Stimulated activated CD4-positive, alpha-beta T cell treated with anti-CD3 and anti-CD28 coated beads, Interleukin-4, amount 100 ng/mL, for 48 hours (primary cell): Measurements from ENCODE around the gene SUN5.
"Not testable (repeated sequence)": the region's sequence is repeated elsewhere in the genome, so short reads cannot be mapped to it uniquely, and the experiment has no call there.

ENCODE experiments used
- DNase-seq, 2 donors: peaks; one replicate each; pipeline ENCODE4 v3.0.0-alpha.2; 2020; ENCODE audit warnings: low read depth in 2 of 2

Gene SUN5

GRCh38 chr20:33004141-33004751, at the start of gene SUN5:
TSS of gene SUN5 (minus strand) at chr20:33004433. CDS start at chr20:33004340, 93 bp downstream.
- no peak for DNase-seq

- DNase-seq: no peak
Observed at GRCh38 chr20:33053291-33054106, 49.3 kb upstream of the SUN5 start, which contains the start of gene BPIFB3. TSS of gene BPIFB3 (plus strand) at chr20:33053903. CDS start at chr20:33055436, 1,533 bp downstream.

GRCh38 chr20:33051333-33051732, 47.1 kb upstream of the SUN5 start:
- DNase-seq: no peak

GRCh38 chr20:33046412-33046811, 42.2 kb upstream of the SUN5 start:
- DNase-seq: no peak

- not testable (repeated sequence) for DNase-seq
Observed at GRCh38 chr20:33045129-33045721, 41.0 kb upstream of the SUN5 start.

- no peak for DNase-seq
Observed at GRCh38 chr20:33043731-33044181, 39.5 kb upstream of the SUN5 start.

- DNase-seq: no peak
Observed at GRCh38 chr20:33042983-33043730, 38.9 kb upstream of the SUN5 start.

- DNase-seq: no peak
Observed at GRCh38 chr20:33042430-33042829, 38.2 kb upstream of the SUN5 start.

GRCh38 chr20:33038243-33038642, 34.0 kb upstream of the SUN5 start:
- no peak for DNase-seq

- DNase-seq: no peak
Observed at GRCh38 chr20:33037456-33037855, 33.2 kb upstream of the SUN5 start.

GRCh38 chr20:33034901-33035492, 30.8 kb upstream of the SUN5 start:
- DNase-seq: no peak

- DNase-seq: no peak
Observed at GRCh38 chr20:33034115-33034514, 29.9 kb upstream of the SUN5 start.

GRCh38 chr20:33033381-33033780, 29.1 kb upstream of the SUN5 start:
- no peak for DNase-seq

- no peak for DNase-seq
Observed at GRCh38 chr20:33032555-33032954, 28.3 kb upstream of the SUN5 start.

GRCh38 chr20:33031531-33031930, 27.3 kb upstream of the SUN5 start, which contains the start of gene BPIFB6:
TSS of gene BPIFB6 (plus strand) at chr20:33031648. CDS start at chr20:33031648, 0 bp downstream.
- DNase-seq: no peak

- DNase-seq: no peak
Observed at GRCh38 chr20:33030569-33030968, 26.3 kb upstream of the SUN5 start.

- no peak for DNase-seq
Observed at GRCh38 chr20:33030076-33030475, 25.8 kb upstream of the SUN5 start.

- no peak for DNase-seq
Observed at GRCh38 chr20:33028875-33029274, 24.6 kb upstream of the SUN5 start.

GRCh38 chr20:33027769-33028751, 23.8 kb upstream of the SUN5 start:
- no peak for DNase-seq
